Panc1 (cell line): Measurements from ENCODE around the gene XKR7. TPM values are rescaled to one million over a fixed set of nuclear protein-coding genes. Genes with fewer than 3 reads are reported as not detected.

Source experiments
- ATAC-seq: fragments of 200-7000 bp; cut with Tn5 transposase; 2 replicates; pipeline ENCODE4 v1.9.1; 2020; ENCODE audit warnings: mild to moderate bottlenecking, moderate library complexity
- BruUV-seq: library from RNA; stranded (reverse); fragments of 400-500 nt; replicated peaks from 2 replicates; lab custom pipeline; 2021; lab: Mats Ljungman, UMichigan
- CTCF ChIA-PET: fragments of 300-600 bp; sonication (Branson Sonifier 250); formaldehyde crosslinking; loops from one replicate; lab custom pipeline; 2022; ENCODE audit warnings: antibody characterized with exemption; lab: Charles Lee
- POLR2A ChIA-PET: fragments of 300-600 bp; sonication (Branson Sonifier 250); formaldehyde crosslinking; loops from one replicate; lab custom pipeline; 2022; ENCODE audit warnings: antibody characterized with exemption; lab: Charles Lee
- DNase-seq: peaks from one replicate; pipeline ENCODE4 v3.0.0-alpha.2; 2010; ENCODE audit warnings: low read depth, low spot score
- H3K27ac ChIP-seq: 2 replicates; pipeline ENCODE4 v1.5.1; 2011; ENCODE audit warnings: mild to moderate bottlenecking, low read length, inconsistent platforms
- H3K27me3 ChIP-seq: fragments of 200-500 bp; sonication (Bioruptor generic); 2 replicates; pipeline ENCODE4 v1.6.0; 2014; ENCODE audit warnings: low read length, inconsistent platforms; ENCODE audit not compliant: control insufficient read depth, insufficient read depth
- H3K36me3 ChIP-seq: fragments of 200-500 bp; sonication (Bioruptor generic); 2 replicates; pipeline ENCODE4 v1.5.1; 2014; ENCODE audit warnings: inconsistent platforms, mild to moderate bottlenecking, low read length, moderate library complexity; ENCODE audit not compliant: control insufficient read depth, insufficient read depth
- H3K4me1 ChIP-seq: 2 replicates; pipeline ENCODE4 v1.5.1; 2011; ENCODE audit warnings: inconsistent platforms, mild to moderate bottlenecking, low read length, moderate library complexity; ENCODE audit not compliant: control insufficient read depth, insufficient read depth
- H3K4me3 ChIP-seq, 2 experiments: 2 replicates each; pipeline ENCODE4 v1.5.1; 2011 to 2012; ENCODE audit warnings: low read depth in 2 of 2, low read length in 2 of 2, mild to moderate bottlenecking in 2 of 2, inconsistent platforms in 1 of 2, moderate library complexity in 1 of 2
- H3K9me3 ChIP-seq: fragments of 200-500 bp; sonication (Bioruptor generic); 2 replicates; pipeline ENCODE4 v1.5.1; 2014; ENCODE audit warnings: low read depth, mild to moderate bottlenecking, inconsistent platforms, low read length, moderate library complexity; ENCODE audit not compliant: control insufficient read depth, insufficient read depth
- CTCF ChIP-seq: fragments of 450-650 bp; IDR thresholded peaks from 2 replicates; pipeline ENCODE4 v1.5.1; 2017; ENCODE audit warnings: mild to moderate bottlenecking
- POLR2AphosphoS5 ChIP-seq: IDR thresholded peaks from 2 replicates; pipeline ENCODE4 v1.6.1; 2012; ENCODE audit warnings: mild to moderate bottlenecking, low read depth, low read length, moderate library complexity
- REST ChIP-seq, 2 experiments: IDR thresholded peaks; 2 replicates each; pipeline ENCODE4 v1.6.1; 2011 to 2012; ENCODE audit warnings: low read depth in 2 of 2, control low read depth in 1 of 2, low read length in 1 of 2, mild to moderate bottlenecking in 1 of 2, moderate library complexity in 1 of 2; ENCODE audit not compliant: insufficient read depth in 1 of 2
- SIN3A ChIP-seq: IDR thresholded peaks from 2 replicates; pipeline ENCODE4 v1.6.1; 2012; ENCODE audit warnings: low read depth, mild to moderate bottlenecking, low read length, moderate library complexity, borderline replicate concordance; ENCODE audit not compliant: insufficient read depth
- TCF7L2 ChIP-seq: IDR thresholded peaks from 2 replicates; pipeline ENCODE4 v1.6.1; 2011; ENCODE audit warnings: mild to moderate bottlenecking, low read depth, low read length, inconsistent platforms
- in situ Hi-C: cut with HindIII; loops from 2 replicates; pipeline ENCODE4 v1.10.0; 2016; ENCODE audit warnings: low sequenced_read_pairs, low pct_unique_long_range_greater_than_20kb
- intact Hi-C: fragments of 100-400 bp; cut with micrococcal nuclease; formaldehyde crosslinking; loops from one replicate; pipeline ENCODE4 v1.10.0; 2022; ENCODE audit not compliant: unreplicated experiment
- total RNA-seq: library from RNA; stranded (reverse); gene quantifications from one replicate; pipeline ENCODE4 v1.2.1, GENCODE V29; 2021; ENCODE audit not compliant: unreplicated experiment

XKR7 gene
- total RNA-seq, 1 experiment from 2014 or later = 6.2 TPM

GRCh38 chr20:31945785-31946184, 22.2 kb upstream of the XKR7 start:
- Histone ChIP-seq H3K27me3 (no peaks in the 10 kb centered on the region), H3K27ac (no peak overlapping the region), H3K9me3 (peaks cover 7% of the 10 kb centered on the region; the same call in 1 of the 2 replicates), H3K4me1 (peaks cover 29% of the 10 kb centered on the region), H3K4me3 (no peak overlapping the region), H3K36me3 (peaks cover 37% of the 10 kb centered on the region)
- no peak for ATAC-seq
- CTCF ChIA-PET = no interaction called here
- intact Hi-C loops = no loop called here
- no peak for TF ChIP-seq TCF7L2
- TF ChIP-seq SIN3A = no peak
- TF ChIP-seq POLR2AphosphoS5 = no peak
- no peak for TF ChIP-seq CTCF
- no peak for TF ChIP-seq REST (IDR thresholded peaks at IDR 0.05; ENCODE audit: insufficient read depth in 1 of 2, low read depth in 2 of 2, low read length in 1 of 2)
- BruUV-seq = no TSS peak
- POLR2A ChIA-PET = no interaction called here
- in situ Hi-C loops = no loop called here
- no peak for DNase-seq

- H3K4me1 ChIP-seq = peaks cover 31% of the 10 kb centered on the region
- no peak overlapping the region for H3K4me3 ChIP-seq
- DNase-seq (no peak), ATAC-seq (no peak)
- no peak overlapping the region for H3K27ac ChIP-seq
- no TSS peak for BruUV-seq
- TF ChIP-seq POLR2AphosphoS5 (no peak), CTCF (no peak), REST (IDR thresholded peaks at IDR 0.05; ENCODE audit: insufficient read depth in 1 of 2, low read depth in 2 of 2, low read length in 1 of 2) (no peak), SIN3A (no peak), TCF7L2 (no peak)
- H3K36me3 ChIP-seq = peaks cover 37% of the 10 kb centered on the region
- POLR2A ChIA-PET = no interaction called here
- CTCF ChIA-PET = interaction anchor here (0.6 to 0.7 kb wide), 2 partner anchors 87 to 95 kb away, joined by 3 read pairs; no protein-coding TSS in a partner anchor
- in situ Hi-C loops = no loop called here
- peaks cover 7% of the 10 kb centered on the region; the same call in 1 of the 2 replicates for H3K9me3 ChIP-seq
- intact Hi-C loops = no loop called here
- H3K27me3 ChIP-seq = no peaks in the 10 kb centered on the region
Measured at GRCh38 chr20:31948008-31948407, 19.9 kb upstream of the XKR7 start.
